NCI-H345 (cell line): ENCODE data around the gene MACF1.

Source experiments
- DNase-seq: peaks from one replicate; lab custom pipeline; 2025; lab: John Stamatoyannopoulos, UW

The MACF1 gene

GRCh38 chr1:39393645-39394044 lies 189.2 kb downstream of the MACF1 start:
- DNase-seq: no peak

- DNase-seq: no peak
Measured at GRCh38 chr1:39394059-39394458, 189.6 kb downstream of the MACF1 start.

- DNase-seq: no peak
Measured at GRCh38 chr1:39394598-39394997, 190.1 kb downstream of the MACF1 start.

GRCh38 chr1:39395357-39395831 lies 190.9 kb downstream of the MACF1 start:
- no peak for DNase-seq

GRCh38 chr1:39396671-39397070 lies 192.2 kb downstream of the MACF1 start:
- no peak for DNase-seq

- DNase-seq: no peak
Measured at GRCh38 chr1:39397487-39397886, 193.0 kb downstream of the MACF1 start.

- no peak for DNase-seq
Measured at GRCh38 chr1:39398278-39399021, 194.0 kb downstream of the MACF1 start.

- DNase-seq: no peak
Measured at GRCh38 chr1:39401106-39401505, 196.6 kb downstream of the MACF1 start.

GRCh38 chr1:39404876-39405275 lies 200.4 kb downstream of the MACF1 start:
- DNase-seq: no peak

GRCh38 chr1:39405358-39405757 lies 200.9 kb downstream of the MACF1 start:
- DNase-seq: no peak

- no peak for DNase-seq
Measured at GRCh38 chr1:39406533-39407450, 202.3 kb downstream of the MACF1 start.

- no peak for DNase-seq
Measured at GRCh38 chr1:39407510-39407895, 203.0 kb downstream of the MACF1 start.

GRCh38 chr1:39407896-39408640 lies 203.6 kb downstream of the MACF1 start:
- no peak for DNase-seq

GRCh38 chr1:39408641-39409054 lies 204.2 kb downstream of the MACF1 start:
- peak; percentile 97 for DNase-seq

- DNase-seq: peak; percentile 45
Measured at GRCh38 chr1:39409055-39409816, 204.7 kb downstream of the MACF1 start.

GRCh38 chr1:39410915-39411436 lies 206.5 kb downstream of the MACF1 start:
- DNase-seq: peak; percentile 59

- no peak for DNase-seq
Measured at GRCh38 chr1:39411526-39412478, 207.3 kb downstream of the MACF1 start.

GRCh38 chr1:39412892-39413291 lies 208.4 kb downstream of the MACF1 start:
- no peak for DNase-seq

- DNase-seq: no peak
Measured at GRCh38 chr1:39413902-39414528, 209.5 kb downstream of the MACF1 start.

GRCh38 chr1:39415553-39415952 lies 211.1 kb downstream of the MACF1 start:
- no peak for DNase-seq
